ENCODE results near the gene KRT26.

DNA sequence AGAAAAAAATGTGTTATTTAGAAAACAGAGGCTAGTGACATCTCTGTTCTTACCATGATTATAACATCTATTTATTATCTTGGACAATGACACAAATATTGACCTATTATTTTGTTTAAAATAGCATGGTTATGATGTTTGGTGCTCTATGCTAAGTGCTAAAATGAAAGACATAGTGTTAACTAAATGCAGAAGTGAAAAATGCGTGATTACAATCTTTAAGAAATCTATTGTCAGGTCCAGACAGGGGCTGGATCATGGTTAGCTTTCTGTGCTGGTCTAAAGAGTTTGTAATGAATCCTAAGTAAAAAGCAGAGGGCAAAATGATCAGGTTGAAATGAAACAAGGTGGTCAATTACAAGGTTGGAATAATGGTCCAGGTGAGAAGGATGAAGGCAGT is 28.4 kb upstream of the KRT26 start:
- TF ChIP-seq, protein P1, sequence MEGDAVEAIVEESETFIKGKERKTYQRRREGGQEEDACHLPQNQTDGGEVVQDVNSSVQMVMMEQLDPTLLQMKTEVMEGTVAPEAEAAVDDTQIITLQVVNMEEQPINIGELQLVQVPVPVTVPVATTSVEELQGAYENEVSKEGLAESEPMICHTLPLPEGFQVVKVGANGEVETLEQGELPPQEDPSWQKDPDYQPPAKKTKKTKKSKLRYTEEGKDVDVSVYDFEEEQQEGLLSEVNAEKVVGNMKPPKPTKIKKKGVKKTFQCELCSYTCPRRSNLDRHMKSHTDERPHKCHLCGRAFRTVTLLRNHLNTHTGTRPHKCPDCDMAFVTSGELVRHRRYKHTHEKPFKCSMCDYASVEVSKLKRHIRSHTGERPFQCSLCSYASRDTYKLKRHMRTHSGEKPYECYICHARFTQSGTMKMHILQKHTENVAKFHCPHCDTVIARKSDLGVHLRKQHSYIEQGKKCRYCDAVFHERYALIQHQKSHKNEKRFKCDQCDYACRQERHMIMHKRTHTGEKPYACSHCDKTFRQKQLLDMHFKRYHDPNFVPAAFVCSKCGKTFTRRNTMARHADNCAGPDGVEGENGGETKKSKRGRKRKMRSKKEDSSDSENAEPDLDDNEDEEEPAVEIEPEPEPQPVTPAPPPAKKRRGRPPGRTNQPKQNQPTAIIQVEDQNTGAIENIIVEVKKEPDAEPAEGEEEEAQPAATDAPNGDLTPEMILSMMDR (conservative IDR thresholded peaks at IDR 0.05; ENCODE audit: low read depth, low read length), result no peak
- TF ChIP-seq POLR2A (IDR thresholded peaks at IDR 0.05; ENCODE audit: low read depth, low read length), result no peak
- TF ChIP-seq CEBPB (IDR thresholded peaks at IDR 0.05; ENCODE audit: low read depth, low read length), result no peak
- TF ChIP-seq SMC3 (IDR thresholded peaks at IDR 0.05; ENCODE audit: low read depth, low read length), result no peak
- no peak for TF ChIP-seq NFE2L2 (IDR thresholded peaks at IDR 0.05; ENCODE audit: low read depth, low read length)
- TF ChIP-seq BHLHE40 (IDR thresholded peaks at IDR 0.05; ENCODE audit: low read depth, low read length), result no peak
- TF ChIP-seq MXI1 (IDR thresholded peaks at IDR 0.05; ENCODE audit: borderline replicate concordance, low read depth, low read length), result no peak
- no peak for TF ChIP-seq MAFK (IDR thresholded peaks at IDR 0.05; ENCODE audit: low read depth, low read length)
- no peak for TF ChIP-seq RCOR1 (IDR thresholded peaks at IDR 0.05; ENCODE audit: insufficient replicate concordance, low read length)
